ENCODE data around the gene PDXK. TPM values are rescaled to one million over a fixed set of nuclear protein-coding genes. Genes with fewer than 3 reads are reported as not detected.

The PDXK gene
- total RNA-seq, 4 donors from 2014 or later, result 122 to 156 (median 143) TPM

- WGBS, 2 donors, result 85% methylated on average over 17 of the region's 17 CpGs
- no peak for TF ChIP-seq CTCF (IDR thresholded peaks at IDR 0.05)
- TF ChIP-seq POLR2A (IDR thresholded peaks at IDR 0.05), result no peak
- TF ChIP-seq EP300 (IDR thresholded peaks at IDR 0.05), result no peak
- no peak for DNase-seq (ENCODE audit: low spot score in 2 of 2)
Measured at GRCh38 chr21:43783098-43783700, 64.3 kb downstream of the PDXK start.

GRCh38 chr21:43785134-43785533, 66.2 kb downstream of the PDXK start:
- Histone ChIP-seq H3K36me3 (no peaks in the 10 kb centered on the region), H3K27ac (no peak overlapping the region), H3K4me3 (no peak overlapping the region), H3K9me3 (no peaks in the 10 kb centered on the region), H3K4me1 (peaks cover 0 to 10% (median 3%) of the 10 kb centered on the region in 4 donors), H3K27me3 (no peaks in the 10 kb centered on the region)
- DNase-seq (ENCODE audit: low spot score in 2 of 2), result no peak
- TF ChIP-seq CTCF (IDR thresholded peaks at IDR 0.05), result no peak
- TF ChIP-seq EP300 (IDR thresholded peaks at IDR 0.05), result no peak
- TF ChIP-seq POLR2A (IDR thresholded peaks at IDR 0.05), result no peak
- 62 to 66% methylated on average over 3 of the region's 3 CpGs for WGBS, 2 donors

More at GRCh38 chr21:43783098-43783700, 64.3 kb downstream of the PDXK start:
- H3K27me3 ChIP-seq, result no peaks in the 10 kb centered on the region
- no peaks in the 10 kb centered on the region for H3K9me3 ChIP-seq
- peaks cover 0 to 12% (median 6%) of the 10 kb centered on the region in 4 donors for H3K4me1 ChIP-seq
- H3K36me3 ChIP-seq, result no peaks in the 10 kb centered on the region
- H3K27ac ChIP-seq, result no peak overlapping the region
- no peak overlapping the region for H3K4me3 ChIP-seq

GRCh38 chr21:43786300-43786806, 67.4 kb downstream of the PDXK start:
- DNase-seq (ENCODE audit: low spot score in 2 of 2), result no peak
- H3K36me3 ChIP-seq, result peaks cover 0 to under 1% (median 0%) of the 10 kb centered on the region in 3 donors
- 88% methylated on average over 18 of the region's 18 CpGs for WGBS, 2 donors
- no peaks in the 10 kb centered on the region for H3K9me3 ChIP-seq
- no peak overlapping the region for H3K27ac ChIP-seq
- no peak overlapping the region for H3K4me3 ChIP-seq
- TF ChIP-seq EP300 (IDR thresholded peaks at IDR 0.05), result no peak
- no peak for TF ChIP-seq POLR2A (IDR thresholded peaks at IDR 0.05)
- no peak for TF ChIP-seq CTCF (IDR thresholded peaks at IDR 0.05)
- H3K4me1 ChIP-seq, result peaks cover 0 to 22% (median 11%) of the 10 kb centered on the region in 4 donors
- H3K27me3 ChIP-seq, result no peaks in the 10 kb centered on the region

- Histone ChIP-seq H3K27me3 (no peaks in the 10 kb centered on the region), H3K27ac (no peak overlapping the region), H3K36me3 (peaks cover 0 to 6% (median 0%) of the 10 kb centered on the region in 3 donors), H3K4me1 (peaks cover 0 to 23% (median 11%) of the 10 kb centered on the region in 4 donors), H3K4me3 (no peak overlapping the region), H3K9me3 (no peaks in the 10 kb centered on the region)
- TF ChIP-seq CTCF (IDR thresholded peaks at IDR 0.05), result no peak
- TF ChIP-seq POLR2A (IDR thresholded peaks at IDR 0.05), result no peak
- no peak for TF ChIP-seq EP300 (IDR thresholded peaks at IDR 0.05)
- 94 to 96% methylated on average over 27 to 31 of the region's 38 CpGs for WGBS, 2 donors
- DNase-seq (ENCODE audit: low spot score in 2 of 2), result no peak
Measured at GRCh38 chr21:43786807-43787440, 68.0 kb downstream of the PDXK start.

All from tibial nerve (tissue), 4 donors.